PFSK-1 (cell line): ENCODE results near the gene FUT8.

ENCODE experiments used
- FOXP2 ChIP-seq: optimal IDR thresholded peaks from 2 replicates; pipeline ENCODE3; 2011; ENCODE audit warnings: borderline replicate concordance, control low read depth, inconsistent platforms; ENCODE audit not compliant: insufficient read depth; ENCODE audit errors: extremely low read length, extremely low read depth
- POLR2AphosphoS5 ChIP-seq: IDR thresholded peaks from 2 replicates; pipeline ENCODE4 v1.6.1; 2012; ENCODE audit warnings: low read depth, mild to moderate bottlenecking, control low read depth, low read length, moderate library complexity
- SIN3A ChIP-seq: IDR thresholded peaks from 2 replicates; pipeline ENCODE4 v1.6.1; 2012; ENCODE audit warnings: mild to moderate bottlenecking, low read length, moderate library complexity, borderline replicate concordance; ENCODE audit not compliant: insufficient read depth
- TAF1 ChIP-seq: IDR thresholded peaks from 2 replicates; pipeline ENCODE4 v1.6.1; 2012; ENCODE audit warnings: low read length, control low read depth, borderline replicate concordance; ENCODE audit not compliant: insufficient read depth
- TF ChIP-seq, protein P1 (sequence below), 2 experiments: IDR thresholded peaks; 2 replicates each; pipeline versions ENCODE4 v1.6.1 to v1.8.0; 2011 to 2012; ENCODE audit warnings: low read depth in 2 of 2, low read length in 2 of 2, control low read depth in 1 of 2, inconsistent platforms in 1 of 2, mild to moderate bottlenecking in 1 of 2, moderate library complexity in 1 of 2; ENCODE audit not compliant: insufficient read depth in 1 of 2

The FUT8 gene

DNA sequence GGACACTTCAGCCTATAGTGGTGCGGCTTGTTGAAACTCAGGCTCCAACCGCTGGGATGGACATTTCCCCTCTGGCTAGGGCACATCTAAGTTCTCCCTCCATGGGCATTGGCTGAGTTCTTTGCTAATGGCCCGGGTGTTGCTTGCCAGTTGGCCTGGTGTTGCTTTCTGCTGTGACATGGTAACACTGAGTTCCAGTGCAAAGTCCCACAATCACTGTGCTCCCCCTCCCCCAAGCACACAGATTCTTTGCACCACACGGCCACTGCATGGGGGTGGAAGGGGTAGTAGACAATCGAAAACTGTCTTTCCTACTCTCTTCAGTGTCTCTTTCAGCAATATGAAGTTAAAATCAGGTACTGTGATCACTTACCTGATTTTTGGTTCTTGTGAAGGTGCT, 308.2 kb downstream of the FUT8 start:
- TF ChIP-seq SIN3A, result no peak
- TF ChIP-seq, protein P1, sequence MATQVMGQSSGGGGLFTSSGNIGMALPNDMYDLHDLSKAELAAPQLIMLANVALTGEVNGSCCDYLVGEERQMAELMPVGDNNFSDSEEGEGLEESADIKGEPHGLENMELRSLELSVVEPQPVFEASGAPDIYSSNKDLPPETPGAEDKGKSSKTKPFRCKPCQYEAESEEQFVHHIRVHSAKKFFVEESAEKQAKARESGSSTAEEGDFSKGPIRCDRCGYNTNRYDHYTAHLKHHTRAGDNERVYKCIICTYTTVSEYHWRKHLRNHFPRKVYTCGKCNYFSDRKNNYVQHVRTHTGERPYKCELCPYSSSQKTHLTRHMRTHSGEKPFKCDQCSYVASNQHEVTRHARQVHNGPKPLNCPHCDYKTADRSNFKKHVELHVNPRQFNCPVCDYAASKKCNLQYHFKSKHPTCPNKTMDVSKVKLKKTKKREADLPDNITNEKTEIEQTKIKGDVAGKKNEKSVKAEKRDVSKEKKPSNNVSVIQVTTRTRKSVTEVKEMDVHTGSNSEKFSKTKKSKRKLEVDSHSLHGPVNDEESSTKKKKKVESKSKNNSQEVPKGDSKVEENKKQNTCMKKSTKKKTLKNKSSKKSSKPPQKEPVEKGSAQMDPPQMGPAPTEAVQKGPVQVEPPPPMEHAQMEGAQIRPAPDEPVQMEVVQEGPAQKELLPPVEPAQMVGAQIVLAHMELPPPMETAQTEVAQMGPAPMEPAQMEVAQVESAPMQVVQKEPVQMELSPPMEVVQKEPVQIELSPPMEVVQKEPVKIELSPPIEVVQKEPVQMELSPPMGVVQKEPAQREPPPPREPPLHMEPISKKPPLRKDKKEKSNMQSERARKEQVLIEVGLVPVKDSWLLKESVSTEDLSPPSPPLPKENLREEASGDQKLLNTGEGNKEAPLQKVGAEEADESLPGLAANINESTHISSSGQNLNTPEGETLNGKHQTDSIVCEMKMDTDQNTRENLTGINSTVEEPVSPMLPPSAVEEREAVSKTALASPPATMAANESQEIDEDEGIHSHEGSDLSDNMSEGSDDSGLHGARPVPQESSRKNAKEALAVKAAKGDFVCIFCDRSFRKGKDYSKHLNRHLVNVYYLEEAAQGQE (IDR thresholded peaks at IDR 0.05; ENCODE audit: insufficient read depth in 1 of 2, low read depth in 2 of 2, low read length in 2 of 2), result no peak
- TF ChIP-seq TAF1, result no peak
- TF ChIP-seq POLR2AphosphoS5, result no peak
- TF ChIP-seq FOXP2, result no peak

DNA sequence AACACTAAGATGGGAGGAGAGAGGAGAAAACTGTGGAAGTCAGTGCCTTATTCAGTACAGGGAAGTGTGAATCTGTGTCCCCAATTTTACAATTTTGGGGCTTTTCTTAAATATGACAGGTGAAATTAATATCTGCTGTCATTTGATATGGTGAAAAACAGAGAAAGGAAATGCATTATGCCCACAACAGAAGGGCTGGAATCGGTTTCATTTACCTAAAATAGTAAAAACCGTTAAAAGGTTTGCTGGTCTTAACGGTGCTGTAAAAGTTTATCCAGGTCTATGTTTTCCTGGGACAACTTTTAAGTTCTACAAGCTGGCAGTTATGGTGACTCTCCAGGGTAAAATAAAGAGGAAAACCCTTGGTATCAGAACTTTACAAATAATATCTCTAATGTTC, 310.8 kb downstream of the FUT8 start:
- TF ChIP-seq, protein P1 (IDR thresholded peaks at IDR 0.05; ENCODE audit: insufficient read depth in 1 of 2, low read depth in 2 of 2, low read length in 2 of 2), result no peak
- TF ChIP-seq TAF1 (no peak), FOXP2 (no peak)

DNA sequence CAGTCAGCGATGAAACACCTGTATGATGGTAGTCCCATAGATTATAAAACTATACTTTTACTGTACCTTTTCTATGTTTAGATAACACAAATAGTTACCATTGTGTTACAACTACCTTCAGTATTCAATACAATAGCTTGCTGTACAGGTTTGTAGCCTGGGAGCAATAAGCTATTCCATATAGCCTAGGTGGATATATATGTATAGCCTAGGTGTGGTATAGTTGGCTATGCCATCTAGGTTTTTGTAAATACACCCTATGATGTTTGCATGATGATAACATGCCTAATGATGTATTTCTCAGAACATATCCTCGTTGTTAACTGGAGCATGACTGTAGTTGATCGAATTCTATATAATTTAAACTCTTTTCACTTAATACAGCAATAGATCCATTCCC, 316.1 kb downstream of the FUT8 start:
- TF ChIP-seq, protein P1 (IDR thresholded peaks at IDR 0.05; ENCODE audit: insufficient read depth in 1 of 2, low read depth in 2 of 2, low read length in 2 of 2), result no peak
- TF ChIP-seq POLR2AphosphoS5 (no peak), TAF1 (no peak), SIN3A (no peak)

DNA sequence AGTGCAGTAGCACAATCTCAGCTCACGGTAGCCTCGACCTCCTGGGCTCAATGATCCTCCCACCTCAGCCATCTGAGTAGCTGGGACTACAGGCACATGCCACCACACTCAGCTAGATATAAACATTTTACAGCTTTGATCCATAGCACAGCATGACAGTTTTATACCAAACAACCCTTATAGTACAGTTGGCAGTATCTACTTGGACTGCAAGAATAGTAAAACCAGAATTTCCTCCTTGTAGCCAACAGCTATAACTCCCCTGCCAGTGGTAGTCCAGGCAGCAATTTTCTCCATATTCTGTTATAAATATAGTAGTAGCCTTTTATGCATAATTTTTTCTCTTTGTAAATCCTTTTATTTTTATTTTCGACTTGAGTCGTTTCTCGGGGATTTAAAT, 317.0 kb downstream of the FUT8 start:
- TF ChIP-seq SIN3A, result no peak
- no peak for TF ChIP-seq POLR2AphosphoS5
- TF ChIP-seq, protein P1 (IDR thresholded peaks at IDR 0.05; ENCODE audit: insufficient read depth in 1 of 2, low read depth in 2 of 2, low read length in 2 of 2), result no peak
- TF ChIP-seq FOXP2, result no peak
- no peak for TF ChIP-seq TAF1

DNA sequence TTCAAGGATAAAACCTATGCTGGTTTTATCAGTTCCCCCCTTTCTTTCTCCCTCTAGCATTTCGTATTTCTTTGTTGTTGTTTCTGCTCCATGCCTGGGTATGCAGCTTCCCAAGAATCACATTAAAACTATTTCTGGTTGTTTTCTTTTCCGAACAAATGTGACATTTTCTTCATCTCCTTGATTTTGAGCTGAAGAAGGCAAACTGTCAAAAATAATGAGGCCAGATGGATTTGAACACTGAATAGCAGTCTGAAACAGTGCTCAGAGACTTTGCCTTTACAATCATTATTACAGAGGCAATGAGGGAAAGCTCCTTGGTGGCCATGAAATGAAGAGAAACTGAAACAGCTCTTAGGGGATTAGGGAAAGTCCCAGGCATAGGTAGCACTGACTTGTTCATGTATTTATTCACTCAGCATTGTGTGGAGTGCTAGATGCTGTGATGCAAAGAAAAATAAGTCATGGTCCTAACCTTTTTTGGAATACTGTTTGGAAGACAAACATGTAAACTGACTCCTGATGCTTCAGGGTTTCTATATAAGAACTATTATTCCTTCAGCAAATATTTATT, 319.5 kb downstream of the FUT8 start:
- no peak for TF ChIP-seq TAF1
- no peak for TF ChIP-seq SIN3A
- no peak for TF ChIP-seq FOXP2
- TF ChIP-seq POLR2AphosphoS5, result no peak
- TF ChIP-seq, protein P1 (IDR thresholded peaks at IDR 0.05; ENCODE audit: insufficient read depth in 1 of 2, low read depth in 2 of 2, low read length in 2 of 2), result no peak
